Measurements from ENCODE around the gene RTBDN.
A peak's percentile ranks its signal among the peaks of the same experiment; 100 is the strongest.

Gene RTBDN

DNA sequence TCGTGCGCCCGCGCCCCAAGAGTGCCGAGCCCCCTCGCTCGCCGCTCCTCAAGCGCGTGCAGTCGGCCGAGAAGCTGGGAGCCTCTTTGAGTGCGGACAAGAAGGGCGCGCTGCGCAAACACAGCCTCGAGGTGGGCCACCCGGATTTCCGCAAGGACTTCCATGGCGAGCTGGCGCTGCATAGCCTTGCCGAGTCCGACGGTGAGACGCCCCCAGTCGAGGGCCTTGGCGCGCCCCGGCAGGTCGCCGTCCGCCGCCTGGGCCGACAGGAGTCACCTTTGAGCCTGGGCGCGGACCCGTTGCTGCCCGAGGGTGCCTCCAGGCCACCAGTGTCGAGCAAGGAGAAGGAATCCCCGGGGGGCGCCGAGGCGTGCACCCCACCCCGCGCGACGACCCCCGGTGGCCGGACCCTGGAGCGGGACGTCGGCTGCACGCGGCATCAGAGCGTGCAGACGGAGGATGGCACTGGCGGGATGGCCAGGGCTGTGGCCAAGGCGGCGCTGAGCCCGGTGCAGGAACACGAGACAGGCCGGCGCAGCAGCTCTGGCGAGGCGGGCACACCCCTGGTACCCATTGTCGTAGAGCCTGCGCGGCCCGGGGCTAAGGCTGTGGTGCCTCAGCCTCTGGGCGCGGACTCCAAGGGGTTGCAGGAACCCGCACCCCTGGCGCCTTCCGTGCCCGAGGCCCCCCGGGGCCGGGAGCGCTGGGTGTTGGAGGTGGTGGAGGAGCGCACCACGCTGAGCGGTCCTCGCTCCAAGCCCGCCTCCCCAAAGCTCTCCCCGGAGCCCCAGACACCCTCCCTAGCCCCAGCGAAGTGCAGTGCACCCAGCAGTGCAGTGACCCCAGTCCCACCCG is 39.7 kb upstream of the RTBDN start:
- TF ChIP-seq, protein P1, sequence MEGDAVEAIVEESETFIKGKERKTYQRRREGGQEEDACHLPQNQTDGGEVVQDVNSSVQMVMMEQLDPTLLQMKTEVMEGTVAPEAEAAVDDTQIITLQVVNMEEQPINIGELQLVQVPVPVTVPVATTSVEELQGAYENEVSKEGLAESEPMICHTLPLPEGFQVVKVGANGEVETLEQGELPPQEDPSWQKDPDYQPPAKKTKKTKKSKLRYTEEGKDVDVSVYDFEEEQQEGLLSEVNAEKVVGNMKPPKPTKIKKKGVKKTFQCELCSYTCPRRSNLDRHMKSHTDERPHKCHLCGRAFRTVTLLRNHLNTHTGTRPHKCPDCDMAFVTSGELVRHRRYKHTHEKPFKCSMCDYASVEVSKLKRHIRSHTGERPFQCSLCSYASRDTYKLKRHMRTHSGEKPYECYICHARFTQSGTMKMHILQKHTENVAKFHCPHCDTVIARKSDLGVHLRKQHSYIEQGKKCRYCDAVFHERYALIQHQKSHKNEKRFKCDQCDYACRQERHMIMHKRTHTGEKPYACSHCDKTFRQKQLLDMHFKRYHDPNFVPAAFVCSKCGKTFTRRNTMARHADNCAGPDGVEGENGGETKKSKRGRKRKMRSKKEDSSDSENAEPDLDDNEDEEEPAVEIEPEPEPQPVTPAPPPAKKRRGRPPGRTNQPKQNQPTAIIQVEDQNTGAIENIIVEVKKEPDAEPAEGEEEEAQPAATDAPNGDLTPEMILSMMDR (IDR thresholded peaks at IDR 0.05; ENCODE audit: poor library complexity, severe bottlenecking): no peak
- Histone ChIP-seq H3K27me3 (ENCODE audit: insufficient read depth, poor library complexity, severe bottlenecking) (no peaks in the 10 kb centered on the region), H3K27ac (ENCODE audit: poor library complexity, severe bottlenecking) (no peak overlapping the region)

DNA sequence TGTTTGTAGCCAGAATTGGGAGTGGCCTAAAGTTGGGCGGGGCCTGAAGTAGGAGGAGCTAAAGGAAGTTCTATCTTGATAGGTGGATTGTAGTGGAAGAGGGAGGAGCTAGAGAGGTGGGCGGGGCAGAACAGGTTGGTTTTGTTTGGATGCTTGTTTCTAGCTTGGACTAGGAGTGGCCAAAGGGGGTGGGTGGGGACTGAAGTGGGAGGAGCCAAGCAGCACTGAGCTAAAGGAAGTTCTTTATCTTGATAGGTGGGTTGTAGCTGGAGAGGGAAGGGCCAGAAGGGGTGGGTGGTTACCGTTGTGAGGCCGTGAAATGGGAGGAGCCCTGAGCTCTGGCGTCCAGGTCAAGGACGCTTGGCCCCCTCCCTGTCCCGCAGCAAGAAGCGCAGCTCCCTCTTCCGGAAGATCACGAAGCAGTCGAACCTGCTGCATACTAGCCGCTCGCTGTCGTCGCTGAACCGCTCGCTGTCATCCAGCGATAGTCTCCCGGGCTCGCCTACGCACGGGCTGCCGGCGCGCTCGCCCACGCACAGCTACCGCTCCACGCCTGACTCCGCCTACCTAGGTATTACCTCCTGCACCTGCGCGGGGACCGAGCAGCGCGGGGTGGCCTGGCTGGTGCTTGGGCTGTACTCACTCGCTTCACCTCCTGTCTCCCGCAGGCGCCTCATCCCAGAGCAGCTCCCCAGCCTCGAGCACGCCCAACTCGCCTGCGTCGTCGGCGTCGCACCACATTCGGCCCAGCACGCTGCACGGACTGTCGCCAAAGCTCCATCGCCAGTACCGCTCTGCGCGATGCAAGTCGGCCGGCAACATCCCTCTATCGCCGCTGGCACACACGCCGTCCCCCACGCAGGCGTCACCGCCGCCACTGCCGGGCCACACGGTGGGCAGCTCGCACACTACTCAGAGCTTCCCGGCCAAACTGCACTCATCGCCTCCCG is 38.8 kb upstream of the RTBDN start:
- ATAC-seq (ENCODE audit: low read depth) (peak; percentile 83), DNase-seq (ENCODE audit: low spot score) (no peak)
- H3K9me3 ChIP-seq (ENCODE audit: severe bottlenecking): no peaks in the 10 kb centered on the region
- H3K4me1 ChIP-seq (ENCODE audit: insufficient read depth, poor library complexity, severe bottlenecking): no peaks in the 10 kb centered on the region
- TF ChIP-seq, protein P1 (IDR thresholded peaks at IDR 0.05; ENCODE audit: poor library complexity, severe bottlenecking): peak; percentile 34
- peak overlapping the region; percentile 24 for H3K4me3 ChIP-seq (ENCODE audit: severe bottlenecking)
- no peaks in the 10 kb centered on the region for H3K27me3 ChIP-seq (ENCODE audit: insufficient read depth, poor library complexity, severe bottlenecking)
- H3K36me3 ChIP-seq (ENCODE audit: low read depth): peaks cover 5% of the 10 kb centered on the region
- H3K27ac ChIP-seq (ENCODE audit: poor library complexity, severe bottlenecking): no peak overlapping the region

More for the DNA sequence above, 39.7 kb upstream of the RTBDN start:
- Histone ChIP-seq H3K4me3 (ENCODE audit: severe bottlenecking) (peak overlapping the region; percentile 24), H3K36me3 (ENCODE audit: low read depth) (peaks cover 10% of the 10 kb centered on the region), H3K4me1 (ENCODE audit: insufficient read depth, poor library complexity, severe bottlenecking) (no peaks in the 10 kb centered on the region), H3K9me3 (ENCODE audit: severe bottlenecking) (no peaks in the 10 kb centered on the region)
- ATAC-seq (ENCODE audit: low read depth) (no peak), DNase-seq (ENCODE audit: low spot score) (no peak)

GRCh38 chr19:12872255-12872654 is 37.9 kb upstream of the RTBDN start:
- Histone ChIP-seq H3K36me3 (ENCODE audit: low read depth) (no peaks in the 10 kb centered on the region), H3K27ac (ENCODE audit: poor library complexity, severe bottlenecking) (no peak overlapping the region), H3K4me3 (ENCODE audit: severe bottlenecking) (no peak overlapping the region), H3K9me3 (ENCODE audit: severe bottlenecking) (no peaks in the 10 kb centered on the region), H3K27me3 (ENCODE audit: insufficient read depth, poor library complexity, severe bottlenecking) (no peaks in the 10 kb centered on the region), H3K4me1 (ENCODE audit: insufficient read depth, poor library complexity, severe bottlenecking) (no peaks in the 10 kb centered on the region)
- ATAC-seq (ENCODE audit: low read depth): no peak
- no peak for DNase-seq (ENCODE audit: low spot score)
- TF ChIP-seq, protein P1 (IDR thresholded peaks at IDR 0.05; ENCODE audit: poor library complexity, severe bottlenecking): no peak

GRCh38 chr19:12871681-12872080 is 37.3 kb upstream of the RTBDN start:
- no peak overlapping the region for H3K4me3 ChIP-seq (ENCODE audit: severe bottlenecking)
- TF ChIP-seq, protein P1 (IDR thresholded peaks at IDR 0.05; ENCODE audit: poor library complexity, severe bottlenecking): no peak
- no peaks in the 10 kb centered on the region for H3K36me3 ChIP-seq (ENCODE audit: low read depth)
- DNase-seq (ENCODE audit: low spot score) (no peak), ATAC-seq (ENCODE audit: low read depth) (no peak)
- no peaks in the 10 kb centered on the region for H3K9me3 ChIP-seq (ENCODE audit: severe bottlenecking)
- H3K27me3 ChIP-seq (ENCODE audit: insufficient read depth, poor library complexity, severe bottlenecking): no peaks in the 10 kb centered on the region
- H3K27ac ChIP-seq (ENCODE audit: poor library complexity, severe bottlenecking): no peak overlapping the region
- H3K4me1 ChIP-seq (ENCODE audit: insufficient read depth, poor library complexity, severe bottlenecking): no peaks in the 10 kb centered on the region

All from RWPE2 (cell line).